SK-N-SH (cell line): ENCODE measurements around the gene SOX3. TPM values are rescaled to one million over a fixed set of nuclear protein-coding genes. Genes with fewer than 3 reads are reported as not detected.

Experiments
- CTCF ChIA-PET: fragments of 300-600, 350-600 bp; formaldehyde crosslinking; extraction: SDS; loops from one replicate; lab custom pipeline; 2021; lab: Yijun Ruan, JAX
- POLR2A ChIA-PET: fragments of 350-600 bp; sonication (Branson Sonifier 250); formaldehyde crosslinking; extraction: SDS; loops from one replicate; lab custom pipeline; 2020; ENCODE audit warnings: antibody characterized with exemption, inconsistent platforms; lab: Yijun Ruan, JAX
- DNase-seq: peaks from one replicate; pipeline ENCODE4 v3.0.0; 2012
- H2AFZ ChIP-seq: fragments of 200-600 bp; sonication (generic); 2 replicates; pipeline ENCODE4 v1.8.1; 2016; ENCODE audit warnings: antibody characterized with exemption, mild to moderate bottlenecking, low read depth
- H3F3A ChIP-seq: fragments of 200-600 bp; sonication (generic); replicated peaks from 2 replicates; pipeline ENCODE3; 2016; ENCODE audit warnings: antibody characterized with exemption, mild to moderate bottlenecking; ENCODE audit not compliant: insufficient read depth
- H3K27ac ChIP-seq, 2 experiments: fragments of 200-500 bp in 1 of 2; fragments of 200-600 bp in 1 of 2; sonication (Bioruptor generic) in 1 of 2; sonication (generic), shearing (Covaris generic) in 1 of 2; 2 replicates each; pipeline versions ENCODE4 v1.5.1 to v1.6.1; 2014 to 2016; ENCODE audit warnings: low read depth in 2 of 2, inconsistent platforms in 1 of 2, low read length in 1 of 2, mild to moderate bottlenecking in 1 of 2, mixed read lengths in 1 of 2
- H3K27me3 ChIP-seq: fragments of 200-600 bp; sonication (generic), shearing (Covaris generic); 2 replicates; pipeline ENCODE4 v1.6.1; 2016; ENCODE audit warnings: mixed run types; ENCODE audit not compliant: insufficient read depth
- H3K36me3 ChIP-seq, 2 experiments: fragments of 200-500 bp in 1 of 2; fragments of 200-600 bp in 1 of 2; sonication (Bioruptor generic) in 1 of 2; sonication (generic) in 1 of 2; replicated peaks in 1 of 2; 2 replicates each; pipeline versions ENCODE3 to v1.5.1; 2014 to 2016; ENCODE audit warnings: low read length in 1 of 2, mild to moderate bottlenecking in 1 of 2; ENCODE audit not compliant: insufficient read depth in 2 of 2, control insufficient read depth in 1 of 2
- H3K4me1 ChIP-seq, 2 experiments: fragments of 200-500 bp in 1 of 2; fragments of 200-600 bp in 1 of 2; sonication (Bioruptor generic) in 1 of 2; sonication (generic), shearing (Covaris generic) in 1 of 2; 2 replicates each; pipeline versions ENCODE4 v1.5.1 to v1.6.1; 2014 to 2016; ENCODE audit warnings: low read depth in 1 of 2, low read length in 1 of 2, mixed run types in 1 of 2; ENCODE audit not compliant: insufficient read depth in 2 of 2, control insufficient read depth in 1 of 2
- H3K4me2 ChIP-seq: fragments of 200-600 bp; sonication (generic), shearing (Covaris generic); 2 replicates; pipeline ENCODE4 v1.6.1; 2017; ENCODE audit warnings: mixed run types
- H3K4me3 ChIP-seq, 2 experiments: fragments of 200-500 bp in 1 of 2; fragments of 200-600 bp in 1 of 2; sonication (Bioruptor generic) in 1 of 2; sonication (generic), shearing (Covaris generic) in 1 of 2; 2 replicates each; pipeline versions ENCODE4 v1.5.1 to v1.8.1; 2014 to 2016; ENCODE audit warnings: low read depth in 2 of 2, inconsistent platforms in 1 of 2, low read length in 1 of 2, mild to moderate bottlenecking in 1 of 2, mixed read lengths in 1 of 2, moderate library complexity in 1 of 2
- H3K79me2 ChIP-seq: fragments of 200-600 bp; sonication (generic); 2 replicates; pipeline ENCODE4 v1.8.1; 2017; ENCODE audit warnings: mild to moderate bottlenecking; ENCODE audit not compliant: insufficient read depth
- H3K9ac ChIP-seq: fragments of 200-600 bp; sonication (generic); 2 replicates; pipeline ENCODE4 v1.6.1; 2017; ENCODE audit warnings: mixed run types
- H3K9me2 ChIP-seq: fragments of 200-600 bp; sonication (generic); 2 replicates; pipeline ENCODE4 v1.6.1; 2017; ENCODE audit warnings: mixed run types
- H3K9me3 ChIP-seq: fragments of 200-600 bp; sonication (generic); 2 replicates; pipeline ENCODE4 v1.6.1; 2017; ENCODE audit warnings: mixed run types, mild to moderate bottlenecking, moderate library complexity
- H4K20me1 ChIP-seq: fragments of 200-600 bp; sonication (generic); 2 replicates; pipeline ENCODE4 v1.6.1; 2017; ENCODE audit warnings: mild to moderate bottlenecking, mixed run types; ENCODE audit not compliant: insufficient read depth
- ELF1 ChIP-seq: IDR thresholded peaks from 2 replicates; pipeline ENCODE4 v1.4.0; 2012
- EP300 ChIP-seq, 2 experiments: IDR thresholded peaks; 2 replicates each; pipeline versions ENCODE4 v1.4.0 to v1.6.1; 2012; ENCODE audit warnings: borderline replicate concordance in 1 of 2, low read depth in 1 of 2, low read length in 1 of 2
- EZH2phosphoT487 ChIP-seq: fragments of 200-600 bp; sonication (generic); IDR thresholded peaks from 2 replicates; pipeline ENCODE4 v1.6.1; 2017; ENCODE audit warnings: low read depth, mixed run types, mild to moderate bottlenecking, antibody characterized with exemption, moderate library complexity, borderline replicate concordance
- FOSL2 ChIP-seq: IDR thresholded peaks from 2 replicates; pipeline ENCODE4 v1.4.0; 2012; ENCODE audit warnings: low read depth, mild to moderate bottlenecking, moderate library complexity, borderline replicate concordance
- GABPA ChIP-seq: IDR thresholded peaks from 2 replicates; pipeline ENCODE4 v1.4.0; 2012; ENCODE audit warnings: low read depth, mild to moderate bottlenecking
- JUND ChIP-seq: IDR thresholded peaks from 2 replicates; pipeline ENCODE4 v1.4.0; 2012
- MXI1 ChIP-seq: IDR thresholded peaks from 2 replicates; pipeline ENCODE4 v1.6.1; 2012; ENCODE audit warnings: mild to moderate bottlenecking, low read depth, low read length, improper control_type of control experiment
- PBX3 ChIP-seq: IDR thresholded peaks from 2 replicates; pipeline ENCODE4; 2012
- POLR2AphosphoS5 ChIP-seq: IDR thresholded peaks from 2 replicates; pipeline ENCODE4 v1.6.1; 2012; ENCODE audit warnings: low read depth, low read length
- RCOR1 ChIP-seq: fragments of 150-350 bp; IDR thresholded peaks from 2 replicates; pipeline ENCODE4 v1.6.1; 2017; ENCODE audit warnings: antibody characterized with exemption, low read length
- REST ChIP-seq: IDR thresholded peaks from 2 replicates; pipeline ENCODE4 v1.6.1; 2012; ENCODE audit warnings: mild to moderate bottlenecking, low read depth, low read length, moderate library complexity
- RFX5 ChIP-seq: IDR thresholded peaks from 2 replicates; pipeline ENCODE4 v1.6.1; 2012; ENCODE audit warnings: mild to moderate bottlenecking, improper control_type of control experiment, low read length
- RXRA ChIP-seq: IDR thresholded peaks from 2 replicates; pipeline ENCODE4 v1.4.0; 2012; ENCODE audit warnings: low read depth, mild to moderate bottlenecking, borderline replicate concordance
- SMC3 ChIP-seq: IDR thresholded peaks from 2 replicates; pipeline ENCODE4 v1.6.1; 2012; ENCODE audit warnings: low read depth, low read length, improper control_type of control experiment
- TCF12 ChIP-seq: IDR thresholded peaks from 2 replicates; pipeline ENCODE4 v1.4.0; 2012
- USF1 ChIP-seq: IDR thresholded peaks from 2 replicates; pipeline ENCODE4 v1.4.0; 2012; ENCODE audit warnings: low read depth, borderline replicate concordance
- USF2 ChIP-seq: fragments of 150-350 bp; IDR thresholded peaks from 2 replicates; pipeline ENCODE4 v1.6.1; 2017; ENCODE audit warnings: antibody characterized with exemption, low read length, low read depth, borderline replicate concordance
- WGBS: methylation state at CpG from one replicate; pipeline ENCODE4 v1.1.6; 2017; ENCODE audit warnings: low lambda C conversion rate; 5-methylcytosine and 5-hydroxymethylcytosine counted together
- polyA plus RNA-seq, 3 experiments: library from polyadenylated mRNA; depleted of rRNA; stranded (reverse); fragments of >200 nt; gene quantifications; 2 replicates each; pipeline ENCODE4 v1.2.3, GENCODE V29; 2012

The SOX3 gene
- not detected in 2 replicates for polyA plus RNA-seq (2012; rRNA removed)
- not detected in 2 replicates for polyA plus RNA-seq (2012; cell fraction: cytosol; rRNA removed)
- polyA plus RNA-seq (2012; cell fraction: nucleus; rRNA removed): not detected in 2 replicates

- Histone ChIP-seq H4K20me1 (no peaks in the 10 kb centered on the region), H3K79me2 (no peaks in the 10 kb centered on the region), H3K27me3 (peaks cover 85% of the 10 kb centered on the region), H3K9ac (no peak within 1 kb of the TSS), H3K4me3 (peak within 1 kb of the TSS in 1 of 2 experiments; percentile 26; a peak in 2 of 4 replicates), H3F3A (no peaks in the 10 kb centered on the region), H3K27ac (no peak within 1 kb of the TSS), H3K9me2 (no peaks in the 10 kb centered on the region), H2AFZ (no peak within 1 kb of the TSS), H3K36me3 (no peaks in the 10 kb centered on the region), H3K4me1 (no peaks in the 10 kb centered on the region; a peak in 1 of 4 replicates)
- ChIA-PET POLR2A (no interaction called here), CTCF (no interaction called here)
- DNase-seq: peak; percentile 23
- WGBS: 49% methylated on average over 51 of the region's 87 CpGs
- TF ChIP-seq EP300 (IDR thresholded peaks at IDR 0.05; ENCODE audit: borderline replicate concordance in 1 of 2, low read depth in 1 of 2, low read length in 1 of 2) (no peak), GABPA (no peak), USF2 (no peak), TCF12 (no peak), RCOR1 (no peak), FOSL2 (no peak), ELF1 (no peak), SMC3 (no peak), RFX5 (no peak), RXRA (no peak), EZH2phosphoT487 (no peak), REST (no peak), USF1 (no peak), POLR2AphosphoS5 (no peak), PBX3 (no peak), MXI1 (no peak), JUND (no peak)
- TF ChIP-seq, all 33 proteins: peak for 0
- no peaks in the 10 kb centered on the region for H3K9me3 ChIP-seq
- no peak within 1 kb of the TSS for H3K4me2 ChIP-seq
Measured at GRCh38 chrX:140504371-140505324, at the start of gene SOX3. Gene SOX3 (minus strand): TSS chrX:140505069. CDS start chrX:140505060, 9 bp downstream.
